ENCODE results near the gene ADSS1. TPM values are rescaled to one million over a fixed set of nuclear protein-coding genes. Genes with fewer than 3 reads are reported as not detected.

ADSS1 gene
- polyA plus RNA-seq, 1 of the 3 experiments (the other 2 are of a cell fraction), result 14.3 TPM

DNA sequence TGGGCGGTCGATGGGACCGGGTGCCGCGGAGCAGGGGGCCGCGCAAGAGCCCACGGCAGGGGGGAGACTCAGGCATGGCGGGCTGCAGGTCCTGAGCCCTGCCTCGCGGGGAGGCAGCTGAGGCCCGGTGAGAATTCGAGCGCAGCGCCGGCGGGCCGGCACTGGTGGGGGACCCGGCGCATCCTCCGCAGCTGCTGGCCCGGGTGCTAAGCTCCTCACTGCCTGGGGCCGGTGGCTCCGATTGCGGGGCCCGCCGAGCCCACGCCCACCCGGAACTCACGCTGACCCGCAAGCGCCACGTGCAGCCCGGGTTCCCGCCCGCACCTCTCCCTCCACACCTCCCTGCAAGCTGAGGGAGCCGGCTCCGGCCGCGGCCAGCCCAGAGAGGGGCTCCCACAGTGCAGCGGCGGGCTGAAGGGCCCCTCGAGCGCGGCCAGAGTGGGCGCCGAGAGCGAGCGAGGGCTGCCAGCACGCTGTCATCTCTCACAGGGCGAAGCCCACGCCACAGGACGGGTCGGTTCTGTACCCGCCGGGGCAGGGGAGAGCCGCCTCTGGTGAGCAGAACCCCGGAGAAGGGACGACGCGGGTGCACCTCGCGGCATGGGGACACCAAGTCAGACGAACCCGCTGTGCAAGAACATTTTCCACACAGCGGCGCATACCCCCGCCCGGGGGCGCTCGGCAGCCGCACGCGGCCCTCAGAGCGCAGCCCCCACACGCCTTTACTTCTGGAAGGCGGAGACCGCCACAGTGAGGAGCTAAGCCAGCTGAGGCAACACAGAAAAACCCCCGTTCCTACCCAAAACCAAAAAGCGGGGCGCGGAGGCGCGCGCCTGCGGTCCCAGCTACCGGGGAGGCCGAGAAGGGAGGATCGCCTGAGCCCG is 27.8 kb downstream of the ADSS1 start:
- peak overlapping the region; percentile 4 to 47; a peak in 3 of 4 replicates for H3K27ac ChIP-seq (ENCODE audit: low read depth in 2 of 2, low read length in 1 of 2)
- peaks cover 7% of the 10 kb centered on the region for H3F3A ChIP-seq (replicated peaks; ENCODE audit: insufficient read depth)
- H3K9ac ChIP-seq, result peak overlapping the region; percentile 75
- H3K79me2 ChIP-seq (ENCODE audit: insufficient read depth), result peaks cover 37% of the 10 kb centered on the region
- peak overlapping the region; percentile 99 for H2AFZ ChIP-seq (ENCODE audit: low read depth)
- no peaks in the 10 kb centered on the region for H3K9me2 ChIP-seq
- H3K27me3 ChIP-seq (ENCODE audit: insufficient read depth), result no peaks in the 10 kb centered on the region
- H3K36me3 ChIP-seq (replicated peaks in 1 of 2; ENCODE audit: control insufficient read depth in 1 of 2, insufficient read depth in 2 of 2, low read length in 1 of 2), result peaks cover 7 to 11% of the 10 kb centered on the region in 2 experiments
- DNase-seq, result peak; percentile 55
- TF ChIP-seq RXRA (IDR thresholded peaks at IDR 0.05; ENCODE audit: borderline replicate concordance, low read depth), result no peak
- no peak for TF ChIP-seq FOXM1 (IDR thresholded peaks at IDR 0.05; ENCODE audit: low read depth)
- no peak for TF ChIP-seq TAF1 (IDR thresholded peaks at IDR 0.05; ENCODE audit: borderline replicate concordance, low read depth, low read length)
- TF ChIP-seq MEF2A (IDR thresholded peaks at IDR 0.05; ENCODE audit: borderline replicate concordance, low read depth), result no peak
- no peak for TF ChIP-seq ELF1 (IDR thresholded peaks at IDR 0.05)
- TF ChIP-seq SMC3 (IDR thresholded peaks at IDR 0.05; ENCODE audit: low read depth, low read length), result no peak
- no peak for TF ChIP-seq CHD2 (IDR thresholded peaks at IDR 0.05; ENCODE audit: low read length, partially characterized antibody)
- TF ChIP-seq, protein P1, sequence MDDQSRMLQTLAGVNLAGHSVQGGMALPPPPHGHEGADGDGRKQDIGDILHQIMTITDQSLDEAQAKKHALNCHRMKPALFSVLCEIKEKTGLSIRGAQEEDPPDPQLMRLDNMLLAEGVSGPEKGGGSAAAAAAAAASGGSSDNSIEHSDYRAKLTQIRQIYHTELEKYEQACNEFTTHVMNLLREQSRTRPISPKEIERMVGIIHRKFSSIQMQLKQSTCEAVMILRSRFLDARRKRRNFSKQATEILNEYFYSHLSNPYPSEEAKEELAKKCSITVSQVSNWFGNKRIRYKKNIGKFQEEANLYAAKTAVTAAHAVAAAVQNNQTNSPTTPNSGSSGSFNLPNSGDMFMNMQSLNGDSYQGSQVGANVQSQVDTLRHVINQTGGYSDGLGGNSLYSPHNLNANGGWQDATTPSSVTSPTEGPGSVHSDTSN (IDR thresholded peaks at IDR 0.05), result no peak
- TF ChIP-seq RAD21 (IDR thresholded peaks at IDR 0.05; ENCODE audit: low read length), result no peak
- no peak for TF ChIP-seq JUND (IDR thresholded peaks at IDR 0.05)
- TF ChIP-seq, protein P2, sequence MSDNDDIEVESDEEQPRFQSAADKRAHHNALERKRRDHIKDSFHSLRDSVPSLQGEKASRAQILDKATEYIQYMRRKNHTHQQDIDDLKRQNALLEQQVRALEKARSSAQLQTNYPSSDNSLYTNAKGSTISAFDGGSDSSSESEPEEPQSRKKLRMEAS (IDR thresholded peaks at IDR 0.05; ENCODE audit: low read depth), result no peak
- POLR2A ChIA-PET, result interaction anchor here (0.8 to 1.4 kb wide), 4 partner anchors 21 to 269 kb away, joined by 3 to 8 read pairs (median 3); partner anchors contain the start of gene CDCA4
- peaks cover 27% of the 10 kb centered on the region for H4K20me1 ChIP-seq (ENCODE audit: insufficient read depth)
- no peaks in the 10 kb centered on the region for H3K9me3 ChIP-seq
- H3K4me3 ChIP-seq (ENCODE audit: low read depth in 2 of 2, low read length in 1 of 2), result peak overlapping the region; percentile 88 to 99
- CTCF ChIA-PET, result interaction anchor here (0.8 to 4.1 kb wide), 9 partner anchors 16 to 96 kb away, joined by 3 to 37 read pairs (median 5); no protein-coding TSS in a partner anchor
- WGBS (ENCODE audit: low lambda C conversion rate), result 82% methylated on average over 21 of the region's 90 CpGs
- peaks cover 8 to 14% of the 10 kb centered on the region in 2 experiments; a peak in 3 of 4 replicates for H3K4me1 ChIP-seq (ENCODE audit: control insufficient read depth in 1 of 2, insufficient read depth in 2 of 2, low read depth in 1 of 2, low read length in 1 of 2)
- H3K4me2 ChIP-seq, result peak overlapping the region; percentile 97

DNA sequence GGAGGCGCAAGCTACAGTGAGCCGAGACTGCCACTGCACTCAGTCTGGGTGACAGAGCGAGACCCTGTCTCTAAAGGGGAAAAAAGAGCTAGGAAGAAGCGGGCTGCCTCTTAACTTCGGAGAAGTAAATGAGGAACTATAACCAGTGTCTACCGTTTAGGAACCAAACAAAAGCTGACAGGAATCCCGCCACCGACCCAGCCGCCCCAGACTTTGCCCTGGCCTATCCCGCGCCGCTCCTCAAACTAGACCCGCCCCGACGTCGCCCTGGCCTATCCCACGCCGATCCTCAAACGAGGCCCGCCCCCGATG is 28.4 kb downstream of the ADSS1 start:
- H2AFZ ChIP-seq (ENCODE audit: low read depth), result peak overlapping the region; percentile 99
- peaks cover 8 to 17% of the 10 kb centered on the region in 2 experiments for H3K36me3 ChIP-seq (replicated peaks in 1 of 2; ENCODE audit: control insufficient read depth in 1 of 2, insufficient read depth in 2 of 2, low read length in 1 of 2)
- H3K27me3 ChIP-seq (ENCODE audit: insufficient read depth), result no peaks in the 10 kb centered on the region
- peak overlapping the region; percentile 4 to 47; a peak in 3 of 4 replicates for H3K27ac ChIP-seq (ENCODE audit: low read depth in 2 of 2, low read length in 1 of 2)
- peak overlapping the region; percentile 97 for H3K4me2 ChIP-seq
- H3K4me3 ChIP-seq (ENCODE audit: low read depth in 2 of 2, low read length in 1 of 2), result peak overlapping the region; percentile 88 to 99
- H4K20me1 ChIP-seq (ENCODE audit: insufficient read depth), result peaks cover 31% of the 10 kb centered on the region
- peaks cover 8 to 14% of the 10 kb centered on the region in 2 experiments; a peak in 3 of 4 replicates for H3K4me1 ChIP-seq (ENCODE audit: control insufficient read depth in 1 of 2, insufficient read depth in 2 of 2, low read depth in 1 of 2, low read length in 1 of 2)
- CTCF ChIA-PET, result interaction anchor here (0.8 to 4.1 kb wide), 7 partner anchors 15 to 96 kb away, joined by 3 to 37 read pairs (median 5); partner anchors contain the start of gene ADSS1
- no peaks in the 10 kb centered on the region for H3K9me2 ChIP-seq
- peaks cover 42% of the 10 kb centered on the region for H3K79me2 ChIP-seq (ENCODE audit: insufficient read depth)
- DNase-seq, result no peak
- no peaks in the 10 kb centered on the region for H3K9me3 ChIP-seq
- peak; percentile 79; the same call in 1 of the 2 replicates for TF ChIP-seq SIN3A (IDR thresholded peaks at IDR 0.05; ENCODE audit: borderline replicate concordance, low read depth, low read length)
- TF ChIP-seq, protein P3, sequence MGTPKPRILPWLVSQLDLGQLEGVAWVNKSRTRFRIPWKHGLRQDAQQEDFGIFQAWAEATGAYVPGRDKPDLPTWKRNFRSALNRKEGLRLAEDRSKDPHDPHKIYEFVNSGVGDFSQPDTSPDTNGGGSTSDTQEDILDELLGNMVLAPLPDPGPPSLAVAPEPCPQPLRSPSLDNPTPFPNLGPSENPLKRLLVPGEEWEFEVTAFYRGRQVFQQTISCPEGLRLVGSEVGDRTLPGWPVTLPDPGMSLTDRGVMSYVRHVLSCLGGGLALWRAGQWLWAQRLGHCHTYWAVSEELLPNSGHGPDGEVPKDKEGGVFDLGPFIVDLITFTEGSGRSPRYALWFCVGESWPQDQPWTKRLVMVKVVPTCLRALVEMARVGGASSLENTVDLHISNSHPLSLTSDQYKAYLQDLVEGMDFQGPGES (IDR thresholded peaks at IDR 0.05; ENCODE audit: low read depth, low read length), result no peak
- TF ChIP-seq POLR2AphosphoS5 (IDR thresholded peaks at IDR 0.05; ENCODE audit: low read depth, low read length), result peak; percentile 41; the same call in 1 of the 2 replicates
- POLR2A ChIA-PET, result interaction anchor here (0.7 to 1.4 kb wide), 5 partner anchors 18 to 269 kb away, joined by 3 to 8 read pairs (median 3); partner anchors contain the start of gene CDCA4
- peaks cover 7% of the 10 kb centered on the region for H3F3A ChIP-seq (replicated peaks; ENCODE audit: insufficient read depth)
- H3K9ac ChIP-seq, result peak overlapping the region; percentile 75
- 4% methylated on average over 8 of the region's 21 CpGs for WGBS (ENCODE audit: low lambda C conversion rate)

Measured in SK-N-SH (cell line).